Activated CD4-positive, CD25-positive, alpha-beta regulatory T cell treated with anti-CD3 and anti-CD28 coated beads, Interleukin-2, amount 50 U/mL, for 16 hours (primary cell): ENCODE measurements around the gene SERPIND1.
"Not testable (repeated sequence)": the region's sequence is repeated elsewhere in the genome, so short reads cannot be mapped to it uniquely, and the experiment has no call there.

Experiments
- DNase-seq: peaks from one replicate; pipeline ENCODE4 v3.0.0-alpha.2; 2020; ENCODE audit warnings: low read depth, low spot score

Gene SERPIND1

DNA sequence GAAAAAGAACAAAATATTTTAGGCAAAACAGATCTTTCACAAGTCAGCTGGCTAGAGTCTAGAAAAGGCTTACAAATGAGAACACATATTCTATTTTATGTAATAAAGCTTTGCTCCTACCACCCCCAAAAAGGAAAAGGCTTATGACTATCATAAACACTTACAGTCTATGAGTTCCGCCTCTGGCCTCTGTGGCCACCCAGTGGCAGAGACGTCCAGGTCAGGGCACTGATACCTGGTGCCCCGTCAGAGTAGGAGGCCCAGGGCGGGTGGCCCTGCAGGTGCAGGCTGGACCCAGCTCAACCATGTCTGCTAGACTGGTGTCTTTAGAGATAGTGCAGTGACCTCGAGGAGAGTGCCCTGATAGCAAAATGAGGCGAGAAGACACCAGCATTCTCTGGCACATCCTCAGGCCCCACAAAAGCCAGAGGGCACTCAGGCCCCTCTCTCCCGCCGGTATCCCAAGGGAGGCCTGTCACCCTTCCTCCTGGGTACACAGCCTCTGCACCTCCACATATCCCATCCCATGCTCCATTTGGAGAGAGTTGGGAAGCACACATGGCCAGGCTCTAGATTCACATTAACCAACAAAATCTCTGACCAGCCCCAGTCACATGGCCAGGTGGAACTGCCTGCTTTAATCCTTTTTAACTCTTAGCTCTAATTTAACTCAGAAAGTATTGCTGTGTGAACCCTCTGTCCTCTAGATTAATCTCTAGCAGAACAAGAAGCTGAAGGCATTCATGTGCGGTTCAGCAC lies 27.3 kb upstream of the SERPIND1 start:
- DNase-seq = no peak

DNA sequence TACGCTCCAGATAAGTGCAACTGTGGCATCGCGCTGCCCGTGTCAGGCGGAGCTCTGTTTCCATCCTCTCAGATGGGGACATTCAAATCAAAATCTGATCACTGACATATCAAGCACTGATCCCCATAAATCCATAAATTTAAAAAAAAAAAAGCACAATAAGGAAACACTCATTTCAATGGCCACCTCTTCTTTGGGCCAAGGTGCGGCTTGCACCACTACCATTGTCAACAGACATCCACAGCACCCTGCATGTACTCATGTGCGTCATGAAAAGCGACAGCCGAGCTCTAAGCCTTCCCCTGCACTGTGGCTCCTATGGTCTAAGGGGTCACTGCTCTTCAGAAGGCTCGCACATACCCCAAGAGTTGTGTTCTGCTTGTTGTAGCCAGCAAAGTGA lies 26.7 kb upstream of the SERPIND1 start:
- DNase-seq = no peak

DNA sequence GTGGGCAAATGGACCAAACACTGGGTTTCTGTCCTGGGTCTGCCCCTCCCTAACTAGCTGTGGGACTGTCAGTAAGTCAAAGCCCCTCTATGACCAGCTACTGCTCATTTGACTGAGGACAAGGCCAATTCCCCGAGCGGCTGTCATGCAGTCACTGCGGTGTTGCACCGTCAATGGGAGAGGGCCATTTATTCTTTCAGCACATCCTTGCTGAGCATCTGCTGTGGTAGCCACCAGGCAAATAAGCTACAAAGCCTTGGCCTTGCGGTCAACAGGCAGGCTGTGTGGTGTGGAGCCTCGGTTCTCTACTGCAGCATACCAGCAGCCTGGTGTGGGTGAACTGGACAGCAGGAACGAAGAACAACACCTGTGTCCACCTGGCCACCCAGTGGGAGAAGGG lies 25.8 kb upstream of the SERPIND1 start:
- DNase-seq = no peak

- no peak for DNase-seq
These were observed 25.0 kb upstream of the SERPIND1 start for GRCh38 chr22:20748731-20749428.

DNA sequence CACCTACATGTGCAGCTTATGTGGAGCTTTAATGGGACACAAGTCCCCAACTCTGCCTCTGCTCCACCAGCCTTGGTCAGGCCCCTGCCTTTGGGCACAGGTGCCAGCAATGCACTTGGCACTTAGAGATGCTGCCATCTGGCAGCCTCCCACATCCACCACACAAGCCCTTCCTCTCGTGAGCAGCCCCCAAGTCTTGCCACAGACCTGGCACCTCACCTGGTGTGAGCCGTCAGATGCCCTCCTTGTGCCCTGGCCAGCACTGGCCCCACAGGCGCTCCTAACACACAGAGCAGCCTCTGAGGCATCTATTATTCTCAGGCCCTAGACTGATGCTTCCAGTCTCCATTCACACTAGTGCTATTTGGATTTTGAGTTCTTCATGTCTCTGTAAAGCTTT lies 24.5 kb upstream of the SERPIND1 start:
- no peak for DNase-seq

DNA sequence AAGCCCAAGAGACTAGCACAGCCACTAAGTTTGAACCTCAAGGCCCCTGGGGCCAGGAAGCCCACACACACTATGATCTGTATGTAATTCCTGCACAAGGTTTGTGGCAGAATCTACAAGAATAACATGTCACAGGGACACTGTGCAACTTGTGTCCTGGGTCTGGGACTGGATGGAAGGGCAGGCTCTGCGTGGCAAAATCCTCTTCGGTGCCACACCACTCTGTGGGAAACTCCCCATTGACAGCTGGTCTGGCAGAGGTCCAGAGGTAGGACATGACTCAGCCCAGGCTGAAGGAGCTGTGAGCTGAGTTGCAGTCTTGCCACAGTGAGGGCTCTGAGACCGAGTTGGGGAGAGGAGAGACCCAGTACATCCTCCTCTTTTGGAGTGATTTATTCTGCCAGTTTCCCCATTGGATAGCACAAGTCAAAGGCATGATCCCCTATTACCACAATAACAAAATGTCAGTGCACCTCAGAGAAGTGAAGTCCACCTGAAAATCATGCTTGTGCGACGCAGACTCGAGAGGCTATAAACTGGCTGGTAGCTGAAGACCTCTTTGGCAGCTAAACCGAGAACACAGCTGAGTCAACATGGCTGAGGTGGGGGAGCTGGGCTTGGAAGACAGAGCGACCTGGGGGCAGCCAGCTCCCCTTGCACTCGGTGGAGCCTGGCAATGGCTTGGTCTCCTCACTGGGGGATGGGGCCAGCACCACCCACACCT lies 23.3 kb upstream of the SERPIND1 start:
- DNase-seq = no peak

DNA sequence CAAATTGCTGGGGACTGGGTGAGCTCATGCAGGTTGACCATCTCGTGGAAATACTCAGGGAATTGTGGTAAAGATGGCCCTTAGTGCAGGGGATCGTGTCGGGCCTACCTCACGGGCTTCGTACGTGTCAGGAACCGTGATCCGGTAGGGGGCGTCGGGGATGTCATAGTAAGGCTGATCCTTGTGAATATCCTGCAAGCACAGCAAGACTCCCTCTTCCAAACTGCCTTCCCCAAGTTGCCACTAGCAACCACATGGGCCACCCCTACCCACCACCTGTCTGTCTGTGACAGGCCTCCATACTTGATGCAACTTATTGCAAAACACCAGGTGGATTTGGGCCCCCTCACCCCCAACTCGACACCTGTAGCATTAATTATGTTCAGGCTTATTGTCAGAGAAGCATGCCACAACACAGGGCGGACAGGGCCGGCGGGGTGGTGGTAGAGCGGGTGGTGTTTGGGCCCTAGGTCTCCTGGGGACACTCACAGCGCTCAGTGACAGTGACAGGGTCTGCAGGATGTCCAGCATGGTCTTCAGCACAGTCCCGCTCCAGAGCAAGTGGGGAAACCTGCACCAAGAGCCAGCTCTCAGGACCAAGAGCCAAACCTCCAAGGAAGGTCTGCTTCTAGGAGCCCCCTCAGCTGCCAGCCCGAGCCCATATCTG lies 22.6 kb upstream of the SERPIND1 start:
- no peak for DNase-seq

DNA sequence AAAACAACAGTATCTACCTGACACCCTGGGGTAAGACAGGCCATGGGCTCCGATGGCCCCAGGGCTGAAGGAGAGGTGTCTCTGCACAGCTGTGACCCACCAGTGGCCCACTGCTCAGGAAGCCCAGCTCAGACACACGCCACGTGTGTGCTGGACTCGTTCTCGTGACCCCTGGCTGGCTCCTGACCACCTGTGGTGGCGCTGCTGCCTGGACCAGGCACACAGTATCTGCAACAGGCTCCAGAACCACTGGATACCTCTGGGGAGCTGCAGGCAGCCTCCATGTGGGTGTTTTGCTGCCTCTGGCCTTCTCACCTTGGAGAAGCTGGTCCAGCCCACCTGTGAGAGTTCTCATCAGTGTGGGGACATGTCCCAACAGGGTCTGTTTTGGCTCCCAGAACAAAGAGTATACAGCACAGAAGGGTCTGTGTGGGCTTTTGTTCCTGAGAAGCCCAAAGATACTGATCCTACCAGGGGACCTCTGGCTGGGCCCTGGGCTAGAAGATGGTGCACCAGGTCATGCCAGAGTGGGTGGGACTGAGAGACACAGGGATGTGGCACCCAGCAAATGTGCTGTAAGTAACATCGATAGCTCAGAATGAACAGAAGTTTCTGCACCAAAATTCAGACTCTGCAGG lies 21.7 kb upstream of the SERPIND1 start:
- no peak for DNase-seq

DNA sequence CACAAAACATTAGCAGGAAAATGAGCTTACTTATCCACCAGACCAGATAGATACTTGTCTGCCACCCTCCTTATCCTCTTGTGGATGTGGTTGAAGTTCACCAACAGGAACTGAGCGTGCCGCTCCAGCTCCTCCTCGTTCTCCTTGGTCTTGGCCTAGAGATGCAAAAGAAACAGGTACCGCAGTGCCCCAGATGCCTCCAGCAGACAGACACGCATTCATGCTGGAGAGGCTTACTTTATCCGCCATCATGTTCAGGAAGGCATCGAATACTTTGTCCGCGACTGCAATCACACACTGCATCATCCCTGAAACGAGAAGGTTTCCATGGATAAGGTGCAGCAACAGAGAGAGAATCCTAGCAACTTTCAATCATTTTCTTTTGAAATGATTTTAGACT lies 21.0 kb upstream of the SERPIND1 start:
- no peak for DNase-seq

GRCh38 chr22:20756846-20757245 lies 17.1 kb upstream of the SERPIND1 start:
- no peak for DNase-seq

GRCh38 chr22:20758688-20759087 lies 15.2 kb upstream of the SERPIND1 start:
- DNase-seq = no peak

DNA sequence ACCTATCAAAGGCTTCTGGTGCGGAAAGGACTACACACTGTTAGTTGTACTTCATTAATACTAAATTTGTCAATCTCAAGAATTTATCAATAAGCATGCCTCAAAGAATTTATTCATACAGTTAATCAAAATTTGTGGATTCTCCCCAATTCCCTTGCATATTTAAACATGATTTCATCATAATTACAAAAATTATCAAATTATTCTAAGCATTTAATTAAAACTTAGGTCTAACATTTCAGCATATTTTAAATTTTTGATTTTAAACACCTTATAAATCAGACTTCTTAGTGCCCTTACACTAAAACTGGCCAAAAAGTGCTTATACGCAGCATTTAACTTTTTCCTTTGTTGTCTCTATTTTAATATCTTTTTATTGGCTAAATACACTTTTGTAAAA lies 13.8 kb upstream of the SERPIND1 start:
- DNase-seq = no peak

DNA sequence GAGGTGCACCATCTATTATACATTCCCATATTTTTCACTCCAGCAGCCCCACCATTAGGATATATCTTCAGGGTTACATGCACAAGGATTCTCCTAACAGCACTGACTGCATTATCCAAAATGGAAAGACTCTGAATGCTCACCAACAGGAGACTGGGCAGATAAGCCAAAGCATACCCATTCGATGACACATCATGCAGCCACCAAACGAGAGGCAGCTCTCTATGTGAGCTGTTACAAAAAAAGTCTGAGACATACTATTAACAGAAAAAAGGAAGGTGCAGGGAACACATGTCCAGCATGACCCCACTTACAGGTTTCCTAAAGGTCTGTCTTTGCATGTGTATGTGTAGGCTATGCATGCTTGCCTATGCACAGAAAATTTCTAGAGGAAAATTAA lies 12.4 kb upstream of the SERPIND1 start:
- no peak for DNase-seq

DNA sequence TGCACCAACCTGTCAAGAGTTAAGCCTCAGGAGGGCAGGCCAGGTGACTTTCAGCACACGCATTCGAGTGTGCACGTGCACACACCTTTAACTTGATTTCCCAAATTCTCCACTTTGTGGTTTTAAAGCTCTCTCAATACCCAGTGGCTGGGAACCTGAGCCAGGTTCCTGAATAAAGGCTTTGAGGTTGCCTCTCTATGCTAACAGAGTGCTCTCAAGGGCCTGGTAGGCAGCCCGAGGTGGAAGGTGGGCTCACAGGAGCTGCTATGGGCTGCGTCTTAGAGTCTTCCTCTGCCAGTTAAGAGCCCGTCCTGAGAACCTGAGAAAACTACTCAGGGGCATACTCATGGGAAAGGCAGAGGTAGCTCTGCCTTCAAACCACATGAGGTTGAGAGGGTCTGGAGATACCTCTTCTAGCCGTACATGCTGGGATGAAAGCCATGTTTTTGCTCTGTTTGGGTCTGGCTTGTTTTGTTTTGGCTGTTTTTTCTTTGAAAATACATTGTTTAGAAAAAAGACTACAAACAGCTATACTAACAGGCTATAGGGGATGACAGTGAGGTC lies 11.6 kb upstream of the SERPIND1 start:
- no peak for DNase-seq

GRCh38 chr22:20763630-20764470 lies 10.1 kb upstream of the SERPIND1 start:
- no peak for DNase-seq

DNA sequence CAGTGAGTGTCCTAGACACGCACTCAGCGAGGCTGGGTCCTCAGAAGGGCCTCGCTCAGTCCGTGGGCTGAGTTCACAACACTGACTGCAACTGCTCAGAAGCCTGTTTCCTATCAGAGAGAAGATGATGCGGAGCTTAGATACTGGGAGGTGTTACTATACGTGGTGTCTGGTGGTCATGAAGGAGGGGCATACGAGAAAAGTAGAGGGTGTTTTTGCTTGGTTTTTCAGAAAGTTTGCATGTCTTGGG lies 9.5 kb upstream of the SERPIND1 start:
- DNase-seq = no peak

- DNase-seq = no peak
These were observed 9.2 kb upstream of the SERPIND1 start for GRCh38 chr22:20764729-20765128.

DNA sequence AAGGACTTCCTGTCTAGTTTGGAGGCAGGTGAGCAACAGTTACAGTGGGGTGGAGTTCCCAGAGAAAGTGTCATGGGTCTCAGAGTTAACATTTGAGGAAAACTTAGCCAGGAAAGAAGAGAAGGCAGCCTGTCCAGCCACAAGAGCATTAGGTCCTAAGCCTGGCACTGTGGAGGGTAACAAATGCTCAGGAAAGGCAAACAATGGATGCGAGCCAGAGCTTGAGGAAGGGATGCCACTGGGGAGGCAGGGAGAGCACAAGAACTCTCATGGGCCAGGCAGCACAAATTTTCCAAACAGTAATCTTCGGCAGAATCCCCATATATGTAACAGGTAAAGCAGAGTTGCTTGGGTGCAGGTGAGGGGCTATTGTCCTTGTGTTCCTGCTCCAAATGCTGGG lies 8.0 kb upstream of the SERPIND1 start:
- DNase-seq = no peak

DNA sequence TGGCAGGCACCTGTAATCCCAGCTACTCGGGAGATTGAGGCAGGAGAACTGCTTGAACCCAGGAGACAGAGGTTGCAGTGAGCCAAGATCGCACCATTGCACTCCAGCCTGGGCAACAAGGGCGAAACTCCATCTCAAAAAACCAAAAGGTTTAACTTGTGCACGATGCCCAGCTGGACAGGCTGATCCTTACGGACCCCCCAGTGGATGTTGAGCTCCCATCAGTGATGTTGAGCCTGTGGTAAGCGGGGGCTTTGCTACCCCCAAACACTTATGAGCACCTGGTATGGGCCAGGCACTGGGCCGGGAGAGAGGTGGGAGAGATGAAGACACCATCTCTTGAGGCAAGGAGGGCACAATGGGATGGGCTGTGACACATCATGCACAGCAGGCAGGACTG lies 7.4 kb upstream of the SERPIND1 start:
- DNase-seq = no peak

- not testable (repeated sequence) for DNase-seq
These were observed 4.5 kb upstream of the SERPIND1 start for GRCh38 chr22:20769496-20769826.
